ENCODE results near the gene ITM2C.

The ITM2C gene

DNA sequence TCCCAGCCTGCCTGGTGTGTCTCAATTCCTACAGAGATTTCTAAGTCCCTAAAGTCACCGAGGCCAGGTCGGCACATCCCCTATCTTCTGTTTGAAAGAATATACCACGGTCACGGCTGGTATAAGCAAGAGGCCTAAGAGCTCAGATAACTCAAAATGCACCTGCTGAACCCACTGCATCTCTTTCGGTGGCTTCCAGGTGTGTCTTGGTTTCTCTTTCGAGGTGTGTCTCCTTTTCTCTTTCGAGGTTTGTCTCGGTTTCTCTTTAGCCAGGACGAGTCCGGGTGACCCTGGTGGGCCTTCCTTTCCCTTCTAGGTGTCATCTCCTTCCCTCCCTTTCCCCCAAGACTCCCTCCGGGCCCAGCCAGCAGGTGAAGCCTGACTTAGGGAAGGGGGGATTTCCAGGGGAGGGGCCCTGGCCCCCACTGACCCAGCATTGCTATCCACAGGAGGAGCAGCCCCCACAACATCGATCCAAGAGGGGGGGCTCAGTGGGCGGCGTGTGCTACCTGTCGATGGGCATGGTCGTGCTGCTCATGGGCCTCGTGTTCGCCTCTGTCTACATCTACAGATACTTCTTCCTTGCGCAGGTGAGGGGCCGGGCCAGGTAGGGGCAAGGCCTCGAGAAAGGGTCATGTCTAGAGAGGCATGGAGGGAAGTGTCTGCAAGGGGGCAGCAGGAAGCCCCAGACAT, 8.4 kb downstream of the ITM2C start:
- DNase-seq (ENCODE audit: low read depth in 2 of 2), result no peak

DNA sequence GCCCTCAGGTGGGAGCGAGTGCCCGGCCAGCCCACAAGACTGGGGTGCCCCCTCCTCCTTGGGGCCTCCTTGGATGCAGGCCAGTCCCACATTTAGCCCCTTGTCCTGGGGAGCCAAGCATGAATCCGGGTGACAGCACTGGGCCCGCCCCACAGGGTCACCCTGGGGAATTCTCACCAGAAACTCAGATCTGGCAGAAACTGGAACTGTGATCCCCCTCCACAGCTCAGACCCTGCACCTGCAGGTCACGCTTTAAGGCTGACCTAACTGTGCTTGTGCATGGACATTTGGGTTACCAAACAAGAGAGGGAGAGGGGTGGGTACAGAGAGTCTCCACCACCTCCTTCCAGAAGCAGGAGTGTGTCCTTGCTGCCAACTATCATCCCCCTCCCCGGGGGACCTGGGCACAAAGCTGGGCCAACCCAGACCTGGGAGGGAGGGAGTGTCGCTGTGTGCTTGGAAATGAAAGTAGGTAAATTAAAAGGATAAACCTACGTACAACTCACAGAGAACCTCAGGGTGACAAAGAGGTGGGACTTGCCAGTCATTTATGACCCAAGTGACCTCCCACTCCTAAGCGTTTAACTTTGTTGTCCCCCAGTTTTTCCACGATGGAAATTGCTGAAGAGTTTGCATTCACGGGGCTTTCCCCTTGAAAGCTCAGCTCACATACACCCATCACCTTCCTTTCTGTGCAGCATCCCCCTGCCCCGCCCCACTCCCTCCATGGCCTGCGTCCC, 9.1 kb downstream of the ITM2C start:
- no peak for DNase-seq (ENCODE audit: low read depth in 2 of 2)

DNA sequence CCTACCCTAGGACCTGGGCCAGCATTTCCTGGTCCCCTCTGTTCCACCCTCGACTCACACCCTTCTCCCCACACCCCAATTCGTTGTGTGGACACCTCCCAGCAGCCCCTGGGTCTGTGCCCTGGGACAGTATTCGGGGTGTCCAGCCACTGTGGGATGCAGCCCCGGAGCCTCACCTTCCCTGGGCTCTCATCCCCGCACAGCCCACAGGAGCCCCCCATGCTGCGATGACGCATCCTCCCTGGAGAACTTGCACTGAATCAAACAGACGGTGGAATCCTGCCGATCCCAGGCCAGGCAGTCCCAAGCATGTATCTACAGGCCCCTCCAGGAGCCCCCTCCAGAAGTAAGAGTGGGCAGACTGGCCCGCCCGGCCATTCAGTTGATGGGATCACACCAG, 9.7 kb downstream of the ITM2C start:
- DNase-seq (ENCODE audit: low read depth in 2 of 2), result no peak

DNA sequence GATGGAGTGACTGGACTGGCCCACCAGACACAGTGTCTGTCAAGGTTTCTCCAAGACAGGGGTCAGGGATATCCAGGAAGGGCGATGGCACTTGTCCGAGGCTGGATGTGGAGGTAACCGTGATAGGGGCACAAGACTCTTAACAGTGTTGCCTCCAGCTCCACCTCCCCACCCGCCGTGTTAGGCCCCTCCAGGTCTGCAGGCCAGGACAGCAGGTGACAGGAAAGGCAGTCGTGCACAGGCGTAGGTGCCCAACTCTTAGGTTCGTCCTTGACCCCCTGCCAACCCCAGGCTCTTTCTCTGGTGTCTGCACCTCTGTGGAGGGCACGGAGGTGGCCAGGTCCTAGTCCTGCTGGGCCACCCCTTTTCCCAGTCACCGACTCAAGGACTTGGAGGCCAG, 10.1 kb downstream of the ITM2C start:
- DNase-seq (ENCODE audit: low read depth in 2 of 2), result no peak

DNA sequence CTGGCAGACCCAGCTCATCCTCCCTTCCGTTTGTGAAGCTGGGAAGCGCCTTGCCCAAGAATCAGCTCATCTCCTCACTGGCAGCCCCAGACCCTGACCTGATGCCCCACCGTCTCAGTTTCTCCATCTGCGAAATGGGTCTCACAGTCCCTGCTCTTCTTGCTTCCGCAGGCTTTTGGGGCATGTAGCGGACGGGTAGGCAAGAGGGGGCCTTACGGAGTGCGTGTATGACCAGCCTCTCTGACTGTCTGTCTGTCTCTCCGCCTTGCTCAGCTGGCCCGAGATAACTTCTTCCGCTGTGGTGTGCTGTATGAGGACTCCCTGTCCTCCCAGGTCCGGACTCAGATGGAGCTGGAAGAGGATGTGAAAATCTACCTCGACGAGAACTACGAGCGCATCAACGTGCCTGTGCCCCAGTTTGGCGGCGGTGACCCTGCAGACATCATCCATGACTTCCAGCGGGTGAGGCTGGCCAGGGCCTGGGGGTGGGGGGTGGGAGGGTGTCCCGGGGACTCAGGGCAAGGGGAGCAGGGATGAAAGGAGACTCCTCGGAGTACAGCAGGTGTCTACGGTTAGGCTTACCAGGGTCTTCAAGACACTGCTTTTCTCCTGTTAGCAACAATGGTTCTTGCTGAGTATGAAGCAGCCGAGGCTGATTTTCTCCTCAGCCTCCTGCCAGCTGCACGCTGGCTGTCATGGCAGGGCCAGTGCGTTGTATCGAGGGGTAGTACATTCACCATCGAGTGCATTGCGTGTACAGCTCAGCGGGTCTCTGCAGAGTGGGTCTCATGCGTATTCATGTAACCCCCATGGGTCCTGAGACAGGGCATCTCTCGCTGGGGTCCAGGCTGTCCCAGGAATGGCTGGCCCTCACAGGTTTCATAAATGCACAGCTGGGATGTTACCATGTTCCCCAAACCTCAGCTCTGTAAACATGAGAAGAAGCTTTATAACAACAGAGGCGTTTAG, 10.9 kb downstream of the ITM2C start:
- DNase-seq (ENCODE audit: low read depth in 2 of 2), result no peak

DNA sequence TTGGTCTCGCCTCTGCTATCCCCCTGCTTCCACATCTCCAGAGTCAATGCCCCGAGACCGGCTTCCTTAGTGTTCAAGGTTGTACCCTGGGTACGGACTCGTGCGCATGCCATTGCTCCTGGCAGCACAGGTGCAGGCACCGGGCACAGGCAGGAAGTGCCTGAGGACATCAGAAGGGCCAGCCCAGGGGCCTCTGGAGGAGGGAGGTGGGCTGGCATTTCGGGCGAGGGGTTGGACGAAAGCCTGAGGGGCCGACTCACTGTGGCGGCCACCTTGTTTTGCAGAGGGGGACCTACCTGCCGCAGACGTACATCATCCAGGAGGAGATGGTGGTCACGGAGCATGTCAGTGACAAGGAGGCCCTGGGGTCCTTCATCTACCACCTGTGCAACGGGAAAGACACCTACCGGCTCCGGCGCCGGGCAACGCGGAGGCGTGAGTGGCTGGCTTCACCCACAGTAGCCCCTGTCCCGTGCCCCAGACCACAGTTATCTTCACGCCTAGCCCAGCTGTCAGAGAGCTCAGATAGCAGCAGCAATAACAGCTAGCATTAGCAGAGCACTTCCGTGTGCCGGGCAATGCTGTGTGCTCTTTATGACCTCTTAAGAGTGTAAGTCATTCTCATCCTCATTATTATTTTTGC, 12.5 kb downstream of the ITM2C start:
- DNase-seq (ENCODE audit: low read depth in 2 of 2), result no peak

DNA sequence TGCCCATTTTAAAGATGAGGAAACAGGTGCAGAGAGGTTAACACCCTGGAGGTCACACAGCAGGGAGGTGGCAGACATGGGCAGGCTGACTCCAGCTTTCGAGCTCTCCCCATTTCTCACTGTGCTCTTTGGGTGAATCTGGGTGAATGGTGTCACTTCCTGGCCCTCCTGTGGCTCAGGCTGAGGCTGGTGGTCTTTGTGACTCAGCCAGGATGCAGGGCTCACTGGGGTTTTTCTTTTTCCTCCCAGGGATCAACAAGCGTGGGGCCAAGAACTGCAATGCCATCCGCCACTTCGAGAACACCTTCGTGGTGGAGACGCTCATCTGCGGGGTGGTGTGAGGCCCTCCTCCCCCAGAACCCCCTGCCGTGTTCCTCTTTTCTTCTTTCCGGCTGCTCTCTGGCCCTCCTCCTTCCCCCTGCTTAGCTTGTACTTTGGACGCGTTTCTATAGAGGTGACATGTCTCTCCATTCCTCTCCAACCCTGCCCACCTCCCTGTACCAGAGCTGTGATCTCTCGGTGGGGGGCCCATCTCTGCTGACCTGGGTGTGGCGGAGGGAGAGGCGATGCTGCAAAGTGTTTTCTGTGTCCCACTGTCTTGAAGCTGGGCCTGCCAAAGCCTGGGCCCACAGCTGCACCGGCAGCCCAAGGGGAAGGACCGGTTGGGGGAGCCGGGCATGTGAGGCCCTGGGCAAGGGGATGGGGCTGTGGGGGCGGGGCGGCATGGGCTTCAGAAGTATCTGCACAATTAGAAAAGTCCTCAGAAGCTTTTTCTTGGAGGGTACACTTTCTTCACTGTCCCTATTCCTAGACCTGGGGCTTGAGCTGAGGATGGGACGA, 13.2 kb downstream of the ITM2C start:
- no peak for DNase-seq (ENCODE audit: low read depth in 2 of 2)

DNA sequence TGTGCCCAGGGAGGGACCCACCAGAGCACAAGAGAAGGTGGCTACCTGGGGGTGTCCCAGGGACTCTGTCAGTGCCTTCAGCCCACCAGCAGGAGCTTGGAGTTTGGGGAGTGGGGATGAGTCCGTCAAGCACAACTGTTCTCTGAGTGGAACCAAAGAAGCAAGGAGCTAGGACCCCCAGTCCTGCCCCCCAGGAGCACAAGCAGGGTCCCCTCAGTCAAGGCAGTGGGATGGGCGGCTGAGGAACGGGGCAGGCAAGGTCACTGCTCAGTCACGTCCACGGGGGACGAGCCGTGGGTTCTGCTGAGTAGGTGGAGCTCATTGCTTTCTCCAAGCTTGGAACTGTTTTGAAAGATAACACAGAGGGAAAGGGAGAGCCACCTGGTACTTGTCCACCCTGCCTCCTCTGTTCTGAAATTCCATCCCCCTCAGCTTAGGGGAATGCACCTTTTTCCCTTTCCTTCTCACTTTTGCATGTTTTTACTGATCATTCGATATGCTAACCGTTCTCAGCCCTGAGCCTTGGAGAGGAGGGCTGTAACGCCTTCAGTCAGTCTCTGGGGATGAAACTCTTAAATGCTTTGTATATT, 14.0 kb downstream of the ITM2C start:
- no peak for DNase-seq (ENCODE audit: low read depth in 2 of 2)

DNA sequence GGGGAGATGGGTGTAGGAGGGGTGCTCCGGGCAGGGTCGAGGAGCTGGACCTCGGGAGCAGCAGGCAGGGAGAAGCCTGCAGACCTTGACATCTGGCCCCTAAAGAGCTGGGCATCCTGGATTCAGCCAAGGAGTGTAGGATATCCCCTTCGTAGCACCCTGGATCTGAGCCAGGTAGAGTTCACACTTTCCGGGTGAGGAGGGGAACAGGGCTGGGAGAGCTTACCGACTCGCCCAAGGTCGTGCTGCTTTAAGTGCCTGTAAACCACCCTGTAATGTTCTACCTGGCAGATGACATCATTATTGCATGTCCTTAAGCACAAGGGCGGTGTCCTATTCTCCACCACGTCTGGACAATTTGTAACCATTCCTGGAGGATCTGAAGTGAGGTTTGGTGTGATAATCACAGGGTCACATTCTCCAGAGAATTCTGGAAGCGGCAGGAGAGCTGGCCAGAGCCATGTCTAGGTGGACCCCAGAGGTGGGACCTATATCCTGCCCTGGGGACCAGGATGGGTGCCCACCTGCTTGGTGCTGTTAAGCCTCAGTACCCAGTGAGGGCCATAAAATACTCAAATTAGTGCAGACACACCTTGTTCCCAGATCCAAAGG, 14.6 kb downstream of the ITM2C start:
- no peak for DNase-seq (ENCODE audit: low read depth in 2 of 2)

DNA sequence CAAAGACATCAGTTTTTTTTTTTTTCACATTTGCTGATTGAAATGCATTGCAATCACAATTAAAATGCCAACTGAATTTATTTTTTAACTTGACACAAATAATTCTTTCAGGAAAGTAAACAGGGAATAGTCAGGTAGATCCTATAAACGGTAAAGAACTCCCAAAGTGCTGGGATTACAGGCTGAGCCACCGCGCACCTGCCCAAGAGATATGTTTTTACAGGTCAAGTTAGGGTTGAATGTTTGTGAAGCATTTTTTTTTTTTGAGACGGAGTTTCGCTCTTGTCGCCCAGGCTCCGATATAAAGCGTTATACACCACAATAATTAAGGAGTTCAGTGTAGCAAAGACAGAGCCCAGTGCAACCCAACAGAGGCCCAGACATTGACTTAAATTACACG, 15.1 kb downstream of the ITM2C start:
- no peak for DNase-seq (ENCODE audit: low read depth in 2 of 2)

DNA sequence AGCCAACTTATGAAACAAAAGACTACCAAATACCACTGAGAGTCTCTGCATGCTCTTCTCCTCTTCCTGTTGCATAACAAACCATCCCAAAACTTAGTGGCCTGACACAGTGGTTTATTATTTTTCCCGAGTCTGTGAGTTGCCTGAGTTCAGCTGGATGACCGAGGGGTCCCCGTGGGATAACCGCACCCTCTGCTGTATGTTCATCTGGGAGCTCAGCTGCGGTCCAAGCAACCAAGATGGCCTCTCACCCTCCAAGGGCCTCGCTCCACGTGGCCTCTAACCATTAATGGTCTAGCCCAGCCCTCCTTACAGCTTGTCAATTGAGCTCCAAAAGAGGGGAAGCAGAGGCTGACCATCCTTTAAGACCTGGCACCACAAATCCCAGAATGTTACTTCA, 17.1 kb downstream of the ITM2C start:
- no peak for DNase-seq (ENCODE audit: low read depth in 2 of 2)

DNA sequence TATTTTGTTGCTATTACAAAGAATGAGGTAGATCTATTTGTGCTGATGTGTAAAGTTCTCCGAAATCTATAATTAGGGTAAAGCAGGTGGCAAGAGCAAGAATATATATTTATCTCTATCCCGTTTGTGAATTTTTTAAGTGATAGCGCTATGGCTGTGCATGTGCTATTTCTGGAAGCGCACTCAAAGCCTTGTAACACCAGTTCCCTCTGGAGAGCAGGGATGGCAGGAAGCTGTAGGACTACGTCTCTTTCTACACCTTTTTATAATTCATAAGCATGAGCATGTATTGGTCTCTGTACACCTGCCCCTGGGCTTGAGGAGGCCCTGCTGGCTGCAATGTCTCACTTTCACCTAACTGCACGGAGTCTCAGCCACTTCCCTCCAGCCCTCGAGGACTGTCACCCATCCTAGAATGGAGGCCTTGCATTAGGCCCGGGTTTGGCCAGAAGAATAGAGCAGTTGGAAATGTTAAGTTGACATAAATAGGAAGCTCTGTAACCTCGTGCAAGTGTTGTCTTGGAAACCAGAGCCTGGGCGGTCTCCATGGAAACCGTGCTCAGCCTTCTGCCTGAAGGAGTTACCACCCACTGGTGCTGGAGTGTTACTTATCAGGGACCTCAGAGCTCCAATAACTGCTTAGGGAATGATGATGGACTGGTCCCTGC, 20.9 kb downstream of the ITM2C start:
- DNase-seq (ENCODE audit: low read depth in 2 of 2), result no peak

DNA sequence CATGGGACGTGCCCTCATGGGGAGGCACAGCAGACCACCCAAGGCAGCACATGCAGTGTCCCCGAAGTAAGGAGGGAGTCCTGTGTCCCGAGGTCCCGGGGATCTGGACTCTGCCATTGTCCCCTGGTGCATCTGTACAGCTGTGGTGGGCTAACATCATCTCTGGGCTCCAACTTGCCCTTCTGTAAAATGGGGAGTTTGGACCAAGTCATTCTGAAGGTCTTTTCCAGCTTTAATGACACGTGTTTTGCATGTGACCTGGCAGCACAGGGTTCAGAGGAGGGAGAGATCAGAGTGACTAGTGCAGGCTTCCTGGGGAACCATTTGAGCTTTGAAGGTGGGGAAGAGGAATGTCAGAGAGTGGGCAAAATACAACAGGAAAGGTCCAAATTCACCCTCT, 21.5 kb downstream of the ITM2C start:
- no peak for DNase-seq (ENCODE audit: low read depth in 2 of 2)

DNA sequence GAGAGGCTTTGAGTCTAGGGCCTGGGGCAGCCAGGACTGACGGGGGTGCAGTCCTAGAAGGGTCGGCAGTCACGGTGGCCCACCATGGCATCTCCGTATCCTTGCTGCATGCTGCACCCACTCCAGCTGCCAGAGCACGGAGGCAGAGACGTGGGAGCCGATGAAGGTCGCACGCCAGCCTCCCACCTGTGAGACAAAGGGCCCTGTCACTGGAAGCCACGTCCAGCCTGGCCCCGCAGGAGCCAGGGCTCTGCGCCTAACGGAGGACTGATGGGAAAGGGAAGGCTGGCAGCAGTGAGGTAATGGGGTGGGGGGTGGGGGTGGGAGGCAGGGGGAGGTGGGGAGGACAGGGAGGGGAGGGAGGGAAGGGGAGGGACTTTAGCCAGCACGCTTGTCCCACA, 21.9 kb downstream of the ITM2C start:
- no peak for DNase-seq (ENCODE audit: low read depth in 2 of 2)

DNA sequence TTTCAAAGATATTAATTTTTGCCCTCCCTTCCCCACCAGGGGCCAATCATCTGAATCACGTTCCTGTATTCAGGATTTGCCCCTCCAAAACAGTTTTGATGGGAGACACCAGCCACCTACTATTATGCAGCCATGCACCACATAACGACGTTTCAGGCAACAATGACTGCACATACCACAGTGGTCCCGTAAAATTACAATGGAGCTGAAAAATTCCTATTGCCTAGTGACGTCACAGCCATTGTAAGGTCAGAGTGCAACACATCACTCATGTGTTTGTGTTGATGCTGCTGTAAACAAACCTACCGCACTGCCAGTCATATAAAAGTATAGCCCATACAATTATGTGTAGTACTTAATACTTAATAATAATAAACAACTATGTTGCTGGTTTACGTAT, 22.6 kb downstream of the ITM2C start:
- DNase-seq (ENCODE audit: low read depth in 2 of 2), result no peak

DNA sequence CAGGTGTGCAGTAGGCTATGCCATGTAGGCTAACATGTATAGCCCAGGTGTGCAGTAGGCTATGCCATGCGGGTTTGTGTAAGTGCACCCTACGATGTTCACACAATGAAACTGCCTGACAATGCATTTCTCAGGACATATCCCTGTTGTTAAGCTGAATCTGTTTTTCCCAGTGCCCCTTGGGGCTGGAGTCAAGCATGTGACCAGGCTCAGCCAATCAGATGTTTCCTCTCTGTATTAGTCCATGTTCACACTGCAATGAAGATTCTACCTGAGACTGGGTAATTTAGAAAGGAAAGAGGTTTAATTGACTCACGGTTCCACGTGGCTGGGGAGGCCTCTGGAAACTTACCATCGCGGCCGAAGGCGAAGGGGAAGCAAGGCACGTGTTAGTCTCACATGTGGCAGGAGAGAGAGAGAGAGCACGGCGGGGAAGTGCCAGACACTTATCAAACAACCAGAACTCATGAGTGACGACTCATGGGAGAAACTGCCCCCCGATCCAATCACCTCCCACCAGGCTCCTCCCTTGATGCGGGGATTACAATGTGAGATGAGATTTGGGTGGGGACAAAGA, 24.2 kb downstream of the ITM2C start:
- DNase-seq (ENCODE audit: low read depth in 2 of 2), result no peak

DNA sequence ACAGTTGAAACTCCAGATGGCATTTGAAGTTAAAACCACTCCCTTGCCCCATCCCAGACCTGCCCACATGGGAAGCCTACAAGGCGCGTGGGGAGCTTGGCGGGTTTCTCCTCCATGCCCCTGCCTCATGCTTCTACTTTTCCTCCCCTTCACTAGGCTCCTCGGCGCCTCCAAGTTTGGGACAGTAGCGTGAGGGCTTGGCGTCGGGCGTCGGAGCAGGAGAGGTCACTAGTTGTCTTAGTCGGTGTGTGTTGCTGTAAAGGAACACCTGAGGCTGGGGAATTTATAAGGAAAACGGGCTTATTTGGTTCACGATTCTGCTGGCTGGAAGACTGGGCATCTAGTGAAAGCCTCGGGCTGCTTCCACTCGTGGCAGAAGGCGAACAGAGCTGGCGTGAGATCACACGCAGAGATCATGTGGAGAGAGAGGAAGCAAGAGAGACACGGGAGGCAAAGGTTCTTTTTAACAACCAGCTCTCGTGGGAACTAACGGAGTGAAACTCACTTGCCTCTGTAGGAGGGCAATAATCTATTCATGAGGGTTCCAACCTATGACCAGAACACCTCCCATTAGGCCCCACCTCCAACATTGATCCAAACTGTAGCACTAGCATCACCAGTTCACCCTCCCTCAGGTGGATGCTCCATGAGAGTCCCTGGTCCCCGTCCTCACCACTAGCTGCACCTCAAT, 25.3 kb downstream of the ITM2C start:
- DNase-seq (ENCODE audit: low read depth in 2 of 2), result no peak

DNA sequence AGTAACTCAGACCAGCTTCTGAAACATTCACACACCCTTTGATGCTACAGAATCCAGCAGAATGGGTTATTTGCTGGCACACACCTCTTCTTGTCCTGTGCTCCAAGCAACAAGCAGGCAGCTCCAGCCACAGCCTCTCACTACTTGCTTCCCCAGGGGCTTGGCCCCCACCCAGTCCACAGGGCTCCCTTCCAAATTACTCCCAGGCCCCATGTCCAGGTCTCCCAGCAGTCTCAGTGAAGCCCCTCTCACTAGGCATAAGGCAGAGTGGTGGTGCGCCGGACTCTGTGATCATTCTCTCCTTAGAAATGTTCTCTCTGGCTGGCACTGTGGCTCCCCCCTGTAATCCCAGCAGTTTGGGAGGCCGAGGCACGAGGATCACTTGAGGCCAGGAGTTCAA, 25.9 kb downstream of the ITM2C start:
- no peak for DNase-seq (ENCODE audit: low read depth in 2 of 2)

DNA sequence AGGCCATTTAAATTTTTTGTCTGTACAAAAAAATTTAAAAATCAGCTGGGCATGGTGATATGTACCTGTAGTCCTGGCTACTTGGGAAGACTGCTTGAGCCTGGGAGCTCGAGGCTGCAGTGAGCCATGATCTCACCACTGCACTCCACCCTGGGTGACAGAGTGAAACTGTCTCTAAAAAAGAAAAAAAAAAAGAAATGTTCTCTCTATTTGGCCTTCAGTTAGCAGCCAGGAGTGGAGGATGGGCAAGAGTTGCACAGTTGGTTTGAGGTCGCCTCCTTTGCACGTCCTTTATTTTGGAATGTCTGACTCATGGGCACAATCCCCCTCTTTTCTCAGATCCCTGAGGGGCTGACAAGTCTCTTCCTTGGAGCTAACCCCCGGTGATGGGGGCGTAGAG, 26.3 kb downstream of the ITM2C start:
- DNase-seq (ENCODE audit: low read depth in 2 of 2), result no peak
